Choroid plexus epithelial cell (primary cell): ENCODE measurements around the gene GNG12.

Source experiments
- DNase-seq: peaks from one replicate; pipeline ENCODE4 v3.0.0-alpha.2; 2010; ENCODE audit warnings: low read depth
- H3K4me3 ChIP-seq: 2 replicates; pipeline ENCODE4 v1.5.1; 2011; ENCODE audit warnings: low read depth, mild to moderate bottlenecking, control low read depth, low read length, moderate library complexity
- CTCF ChIP-seq: conservative IDR thresholded peaks from 2 replicates; pipeline ENCODE4 v1.5.1; 2011; ENCODE audit warnings: low read depth, mild to moderate bottlenecking, control low read depth, inconsistent platforms, low read length, moderate library complexity

Gene GNG12

GRCh38 chr1:67795179-67795912 lies 37.9 kb downstream of the GNG12 start:
- H3K4me3 ChIP-seq = no peak overlapping the region
- no peak for DNase-seq
- no peak for TF ChIP-seq CTCF

- no peak overlapping the region for H3K4me3 ChIP-seq
- DNase-seq = peak; percentile 85
- no peak for TF ChIP-seq CTCF
These were observed 39.7 kb downstream of the GNG12 start for GRCh38 chr1:67793562-67793961.

- DNase-seq = no peak
- no peak for TF ChIP-seq CTCF
- H3K4me3 ChIP-seq = no peak overlapping the region
These were observed 40.4 kb downstream of the GNG12 start for GRCh38 chr1:67792741-67793458.

GRCh38 chr1:67792103-67792502 lies 41.2 kb downstream of the GNG12 start:
- DNase-seq = peak; percentile 60
- no peak for TF ChIP-seq CTCF
- no peak overlapping the region for H3K4me3 ChIP-seq

GRCh38 chr1:67791686-67792085 lies 41.6 kb downstream of the GNG12 start:
- H3K4me3 ChIP-seq = no peak overlapping the region

GRCh38 chr1:67791261-67791660 lies 42.0 kb downstream of the GNG12 start:
- H3K4me3 ChIP-seq = no peak overlapping the region
- DNase-seq = peak; percentile 48
- TF ChIP-seq CTCF = no peak

More at GRCh38 chr1:67791686-67792085, 41.6 kb downstream of the GNG12 start:
- DNase-seq = peak; percentile 93
- TF ChIP-seq CTCF = no peak

- no peak overlapping the region for H3K4me3 ChIP-seq
- no peak for TF ChIP-seq CTCF
- DNase-seq = no peak
These were observed 43.0 kb downstream of the GNG12 start for GRCh38 chr1:67790201-67790692.
